Parathyroid adenoma (tissue), 2 donors: Measurements from ENCODE around the gene LRP1-AS.

Source experiments
- H2AFZ ChIP-seq: fragments of 300-600 bp; sonication (generic); one replicate; pipeline ENCODE4 v1.7.0; 2017; ENCODE audit warnings: antibody characterized with exemption, mild to moderate bottlenecking
- H3K27ac ChIP-seq: fragments of 300-600 bp; sonication (generic); one replicate; pipeline ENCODE4 v1.7.0; 2017
- H3K27me3 ChIP-seq: fragments of 300-600 bp; sonication (generic); one replicate; pipeline ENCODE4 v1.7.0; 2017; ENCODE audit warnings: low read length; ENCODE audit not compliant: control insufficient read depth, insufficient read depth
- H3K36me3 ChIP-seq: fragments of 300-600 bp; sonication (generic); one replicate; pipeline ENCODE4 v1.7.0; 2017; ENCODE audit warnings: low read length; ENCODE audit not compliant: control insufficient read depth, insufficient read depth
- H3K4me1 ChIP-seq: fragments of 300-600 bp; sonication (generic); one replicate; pipeline ENCODE4 v1.7.0; 2017; ENCODE audit warnings: control low read depth
- H3K4me2 ChIP-seq: fragments of 300-600 bp; sonication (generic); one replicate; pipeline ENCODE4 v1.7.0; 2017; ENCODE audit warnings: low read length
- H3K4me3 ChIP-seq: fragments of 300-600 bp; sonication (generic); one replicate; pipeline ENCODE4 v1.7.0; 2017; ENCODE audit warnings: low read depth, low read length
- H3K79me2 ChIP-seq: fragments of 300-600 bp; sonication (generic); one replicate; pipeline ENCODE4 v1.7.0; 2017; ENCODE audit warnings: control low read depth
- H3K9ac ChIP-seq: fragments of 300-600 bp; sonication (generic); one replicate; pipeline ENCODE4 v1.7.0; 2017; ENCODE audit warnings: mild to moderate bottlenecking
- H3K9me3 ChIP-seq: fragments of 300-600 bp; sonication (generic); one replicate; pipeline ENCODE4 v1.7.0; 2017; ENCODE audit warnings: low read length; ENCODE audit not compliant: control insufficient read depth
- TF ChIP-seq, protein P1 (sequence below): fragments of 300-600 bp; sonication (generic); IDR thresholded peaks from one replicate; pipeline ENCODE4 v1.7.0; 2017; ENCODE audit warnings: antibody characterized with exemption, mild to moderate bottlenecking
- donor health status: primary hyperparathyroidism.

Gene LRP1-AS

GRCh38 chr12:57119294-57120085 is 27.9 kb downstream of the LRP1-AS start:
- H3K4me2 ChIP-seq, result no peak overlapping the region
- no peak overlapping the region for H2AFZ ChIP-seq
- no peak overlapping the region for H3K4me3 ChIP-seq
- no peak overlapping the region for H3K9ac ChIP-seq
- H3K4me1 ChIP-seq, result no peaks in the 10 kb centered on the region
- H3K27me3 ChIP-seq, result no peaks in the 10 kb centered on the region
- H3K27ac ChIP-seq, result no peak overlapping the region
- peaks cover 4% of the 10 kb centered on the region for H3K79me2 ChIP-seq
- TF ChIP-seq, protein P1, sequence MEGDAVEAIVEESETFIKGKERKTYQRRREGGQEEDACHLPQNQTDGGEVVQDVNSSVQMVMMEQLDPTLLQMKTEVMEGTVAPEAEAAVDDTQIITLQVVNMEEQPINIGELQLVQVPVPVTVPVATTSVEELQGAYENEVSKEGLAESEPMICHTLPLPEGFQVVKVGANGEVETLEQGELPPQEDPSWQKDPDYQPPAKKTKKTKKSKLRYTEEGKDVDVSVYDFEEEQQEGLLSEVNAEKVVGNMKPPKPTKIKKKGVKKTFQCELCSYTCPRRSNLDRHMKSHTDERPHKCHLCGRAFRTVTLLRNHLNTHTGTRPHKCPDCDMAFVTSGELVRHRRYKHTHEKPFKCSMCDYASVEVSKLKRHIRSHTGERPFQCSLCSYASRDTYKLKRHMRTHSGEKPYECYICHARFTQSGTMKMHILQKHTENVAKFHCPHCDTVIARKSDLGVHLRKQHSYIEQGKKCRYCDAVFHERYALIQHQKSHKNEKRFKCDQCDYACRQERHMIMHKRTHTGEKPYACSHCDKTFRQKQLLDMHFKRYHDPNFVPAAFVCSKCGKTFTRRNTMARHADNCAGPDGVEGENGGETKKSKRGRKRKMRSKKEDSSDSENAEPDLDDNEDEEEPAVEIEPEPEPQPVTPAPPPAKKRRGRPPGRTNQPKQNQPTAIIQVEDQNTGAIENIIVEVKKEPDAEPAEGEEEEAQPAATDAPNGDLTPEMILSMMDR, result no peak
- H3K9me3 ChIP-seq, result no peaks in the 10 kb centered on the region
- no peaks in the 10 kb centered on the region for H3K36me3 ChIP-seq

GRCh38 chr12:57118711-57119271 is 28.6 kb downstream of the LRP1-AS start:
- H3K27ac ChIP-seq, result no peak overlapping the region
- no peak overlapping the region for H3K9ac ChIP-seq
- peaks cover 2% of the 10 kb centered on the region for H3K79me2 ChIP-seq
- H3K9me3 ChIP-seq, result no peaks in the 10 kb centered on the region
- H3K27me3 ChIP-seq, result no peaks in the 10 kb centered on the region
- H3K4me3 ChIP-seq, result no peak overlapping the region
- H3K4me1 ChIP-seq, result no peaks in the 10 kb centered on the region
- no peak overlapping the region for H2AFZ ChIP-seq
- no peak overlapping the region for H3K4me2 ChIP-seq
- H3K36me3 ChIP-seq, result no peaks in the 10 kb centered on the region
- TF ChIP-seq, protein P1, result no peak

DNA sequence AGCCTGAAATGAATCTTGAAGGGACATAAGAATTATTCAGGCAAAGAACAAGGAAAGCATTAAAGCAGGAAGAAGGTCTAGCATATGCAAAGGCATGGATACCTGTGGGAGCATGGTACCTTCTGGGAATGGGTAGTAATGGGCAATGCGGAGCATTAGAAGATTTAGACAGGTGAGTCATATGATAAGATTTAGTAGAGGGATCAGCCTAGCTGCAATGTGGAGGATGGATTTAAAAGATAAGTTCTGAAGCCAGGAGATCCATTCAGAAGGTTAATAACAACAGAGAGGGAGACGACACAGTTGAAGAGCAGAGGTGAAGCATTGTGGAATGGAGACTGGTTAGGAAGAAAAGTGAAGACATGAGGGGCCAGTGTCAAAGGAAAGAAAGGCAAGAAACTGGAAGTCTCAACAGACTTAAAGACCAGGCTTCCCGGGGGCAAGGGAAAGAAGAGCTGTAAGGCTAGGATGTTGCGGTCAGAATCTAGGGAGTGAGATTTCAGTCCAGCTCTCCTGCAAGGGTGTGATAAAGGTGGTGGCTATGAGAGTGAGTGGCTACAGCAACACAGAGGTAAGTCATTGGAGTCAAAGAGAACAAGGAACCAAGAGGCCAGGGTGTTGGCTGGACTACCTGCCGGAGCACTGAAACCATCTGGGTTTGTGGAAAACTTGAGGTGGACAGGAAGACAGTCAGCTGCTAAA is 30.7 kb downstream of the LRP1-AS start:
- no peaks in the 10 kb centered on the region for H3K36me3 ChIP-seq
- no peak overlapping the region for H3K27ac ChIP-seq

GRCh38 chr12:57112492-57113294 is 34.7 kb downstream of the LRP1-AS start:
- Histone ChIP-seq H2AFZ (peak overlapping the region; percentile 87), H3K9me3 (no peaks in the 10 kb centered on the region), H3K4me1 (peaks cover 12% of the 10 kb centered on the region), H3K4me2 (peak overlapping the region; percentile 94), H3K27me3 (no peaks in the 10 kb centered on the region), H3K36me3 (no peaks in the 10 kb centered on the region), H3K27ac (peak overlapping the region; percentile 95), H3K4me3 (peak overlapping the region; percentile 80), H3K79me2 (peaks cover 2% of the 10 kb centered on the region), H3K9ac (no peak overlapping the region)
- TF ChIP-seq, protein P1, result peak; percentile 90

More for the DNA sequence above, 30.7 kb downstream of the LRP1-AS start:
- no peaks in the 10 kb centered on the region for H3K27me3 ChIP-seq
- no peak overlapping the region for H3K4me2 ChIP-seq
- no peaks in the 10 kb centered on the region for H3K9me3 ChIP-seq
- no peak overlapping the region for H2AFZ ChIP-seq
- peaks cover 2% of the 10 kb centered on the region for H3K79me2 ChIP-seq
- TF ChIP-seq, protein P1, result no peak
- H3K4me3 ChIP-seq, result no peak overlapping the region
- H3K4me1 ChIP-seq, result peaks cover 4% of the 10 kb centered on the region
- no peak overlapping the region for H3K9ac ChIP-seq
